ENCODE data around the gene RPL18. TPM values are rescaled to one million over a fixed set of nuclear protein-coding genes. Genes with fewer than 3 reads are reported as not detected.
"Not testable (repeated sequence)": the region's sequence is repeated elsewhere in the genome, so short reads cannot be mapped to it uniquely, and the experiment has no call there.

Gene RPL18
- total and polyA plus RNA-seq, 8 donors = 1,028 to 1,744 (median 1,547) TPM

- peak; percentile 85 to 94 for TF ChIP-seq CTCF (IDR thresholded peaks at IDR 0.05)
- peak; percentile 86 for ATAC-seq
- peak; percentile 73 to 99 (median 90) for DNase-seq
- Histone ChIP-seq H3K4me3 (peak overlapping the region; percentile 22 to 24), H3K9me3 (no peaks in the 10 kb centered on the region), H3K27me3 (peaks cover 0 to 9% of the 10 kb centered on the region in 2 donors), H3K27ac (no peak overlapping the region), H3K36me3 (no peaks in the 10 kb centered on the region), H3K4me1 (peaks cover 3 to 16% of the 10 kb centered on the region in 2 donors)
- intact Hi-C loops (cut with DNase I) = loop anchor here in 1 of 2 donors (10.0 kb wide), 1 partner anchor 84 kb away; no protein-coding TSS in a partner anchor
Measured at GRCh38 chr19:48588670-48589401, 30.1 kb downstream of the RPL18 start.

GRCh38 chr19:48587387-48587786 is 31.6 kb downstream of the RPL18 start:
- Histone ChIP-seq H3K27ac (no peak overlapping the region), H3K27me3 (peaks cover 0 to 9% of the 10 kb centered on the region in 2 donors), H3K4me3 (no peak overlapping the region), H3K4me1 (peaks cover 5 to 24% of the 10 kb centered on the region in 2 donors), H3K9me3 (no peaks in the 10 kb centered on the region), H3K36me3 (no peaks in the 10 kb centered on the region)
- DNase-seq (no peak), ATAC-seq (no peak)
- intact Hi-C loops (cut with DNase I) = loop anchor here in 1 of 2 donors (10.0 kb wide), 1 partner anchor 83 kb away; no protein-coding TSS in a partner anchor
- TF ChIP-seq CTCF (IDR thresholded peaks at IDR 0.05) = no peak

- H3K4me3 ChIP-seq = no peak overlapping the region
- no peak for DNase-seq
- no peak for ATAC-seq
- peaks cover 0 to 4% of the 10 kb centered on the region in 2 donors for H3K27me3 ChIP-seq
- no peak for TF ChIP-seq CTCF (IDR thresholded peaks at IDR 0.05)
- intact Hi-C loops (cut with DNase I) = loop anchor here in 1 of 2 donors (10.0 kb wide), 1 partner anchor 77 kb away; no protein-coding TSS in a partner anchor
- H3K9me3 ChIP-seq = no peaks in the 10 kb centered on the region
- H3K27ac ChIP-seq = no peak overlapping the region
- peaks cover 5 to 14% of the 10 kb centered on the region in 2 donors for H3K4me1 ChIP-seq
- no peaks in the 10 kb centered on the region for H3K36me3 ChIP-seq
Measured at GRCh38 chr19:48582168-48582567, 36.8 kb downstream of the RPL18 start.

- Histone ChIP-seq H3K27me3 (no peaks in the 10 kb centered on the region), H3K9me3 (no peaks in the 10 kb centered on the region), H3K4me1 (peaks cover 2 to 9% of the 10 kb centered on the region in 2 donors), H3K36me3 (no peaks in the 10 kb centered on the region), H3K4me3 (no peak overlapping the region), H3K27ac (no peak overlapping the region)
- TF ChIP-seq CTCF (IDR thresholded peaks at IDR 0.05) = no peak
- intact Hi-C loops (cut with DNase I) = no loop called here
- ATAC-seq (no peak), DNase-seq (no peak)
Measured at GRCh38 chr19:48578891-48579290, 40.1 kb downstream of the RPL18 start.

GRCh38 chr19:48577908-48578307 is 41.1 kb downstream of the RPL18 start:
- ATAC-seq; H3K4me1 ChIP-seq; H3K36me3 ChIP-seq; H3K4me3 ChIP-seq; H3K9me3 ChIP-seq; DNase-seq; H3K27ac ChIP-seq; H3K27me3 ChIP-seq; intact Hi-C loops (cut with DNase I): not testable (repeated sequence)
